GM19328 (cell line): ENCODE data around the gene TRPM2.
"Not testable (repeated sequence)": the region's sequence is repeated elsewhere in the genome, so short reads cannot be mapped to it uniquely, and the experiment has no call there.

Experiments used
- ATAC-seq: cut with Tn5 transposase; IDR thresholded peaks from one replicate; pipeline ENCODE4 v1.9.1; 2021; ENCODE audit warnings: mild to moderate bottlenecking, moderate library complexity; ENCODE audit not compliant: unreplicated experiment

TRPM2 gene

DNA sequence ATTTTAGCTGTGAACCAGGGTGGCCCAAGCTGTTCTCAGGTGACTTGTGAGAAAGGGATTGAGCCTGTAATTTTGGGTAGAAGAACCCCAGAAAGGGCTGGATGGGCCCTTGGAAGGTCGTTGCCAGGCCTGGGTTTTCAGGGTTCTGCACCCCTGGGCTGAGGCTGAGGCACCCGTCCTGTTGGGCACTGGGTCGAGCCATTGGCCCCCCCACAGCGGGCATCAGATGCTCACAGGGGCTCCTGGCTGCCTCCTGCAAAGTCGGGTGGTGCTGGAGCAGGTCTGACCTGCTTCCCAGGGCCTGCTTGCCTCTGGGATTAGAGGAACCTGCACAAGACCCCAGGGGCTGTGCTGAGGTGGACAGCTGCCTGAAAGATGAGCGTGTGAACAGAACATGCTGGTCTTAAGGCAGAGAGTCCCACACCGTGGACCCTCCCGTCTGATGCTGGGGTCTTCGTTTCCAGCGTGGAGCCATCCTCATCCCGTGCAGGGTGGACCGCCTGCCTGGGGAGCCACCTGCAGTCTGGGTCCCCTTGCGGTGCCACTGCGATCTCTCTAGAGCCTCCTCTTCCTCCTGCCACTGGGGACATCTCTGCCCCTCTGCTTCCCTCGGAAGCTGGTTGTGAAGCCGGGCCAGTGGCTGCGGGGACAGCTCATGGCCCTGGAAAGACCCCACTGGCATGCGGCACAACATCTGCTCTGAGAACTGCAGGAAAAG, 1.7 kb upstream of the TRPM2 start:
- ATAC-seq = no peak

GRCh38 chr21:44352253-44352860, 1.1 kb upstream of the TRPM2 start:
- no peak for ATAC-seq

DNA sequence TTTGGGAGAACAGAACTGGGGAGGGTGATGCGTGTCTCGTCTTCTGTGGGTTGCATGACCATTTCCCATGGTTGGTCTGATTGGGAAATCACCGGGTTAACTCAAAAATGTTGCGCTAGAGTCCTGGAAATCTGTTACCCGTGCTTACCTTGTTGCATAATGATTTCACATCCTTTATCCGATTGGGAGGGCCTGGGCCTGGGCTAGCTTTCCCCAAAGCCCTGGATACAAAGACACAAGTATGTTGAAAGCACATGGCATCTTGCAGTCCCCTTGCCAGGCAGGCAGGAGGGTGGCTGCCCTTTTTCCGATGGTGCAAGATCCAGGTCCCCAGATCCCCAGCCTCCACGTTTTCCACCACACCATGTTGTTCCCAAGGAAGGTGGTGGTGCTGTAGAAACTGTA, 582 bp downstream of the TRPM2 start:
- no peak for ATAC-seq

DNA sequence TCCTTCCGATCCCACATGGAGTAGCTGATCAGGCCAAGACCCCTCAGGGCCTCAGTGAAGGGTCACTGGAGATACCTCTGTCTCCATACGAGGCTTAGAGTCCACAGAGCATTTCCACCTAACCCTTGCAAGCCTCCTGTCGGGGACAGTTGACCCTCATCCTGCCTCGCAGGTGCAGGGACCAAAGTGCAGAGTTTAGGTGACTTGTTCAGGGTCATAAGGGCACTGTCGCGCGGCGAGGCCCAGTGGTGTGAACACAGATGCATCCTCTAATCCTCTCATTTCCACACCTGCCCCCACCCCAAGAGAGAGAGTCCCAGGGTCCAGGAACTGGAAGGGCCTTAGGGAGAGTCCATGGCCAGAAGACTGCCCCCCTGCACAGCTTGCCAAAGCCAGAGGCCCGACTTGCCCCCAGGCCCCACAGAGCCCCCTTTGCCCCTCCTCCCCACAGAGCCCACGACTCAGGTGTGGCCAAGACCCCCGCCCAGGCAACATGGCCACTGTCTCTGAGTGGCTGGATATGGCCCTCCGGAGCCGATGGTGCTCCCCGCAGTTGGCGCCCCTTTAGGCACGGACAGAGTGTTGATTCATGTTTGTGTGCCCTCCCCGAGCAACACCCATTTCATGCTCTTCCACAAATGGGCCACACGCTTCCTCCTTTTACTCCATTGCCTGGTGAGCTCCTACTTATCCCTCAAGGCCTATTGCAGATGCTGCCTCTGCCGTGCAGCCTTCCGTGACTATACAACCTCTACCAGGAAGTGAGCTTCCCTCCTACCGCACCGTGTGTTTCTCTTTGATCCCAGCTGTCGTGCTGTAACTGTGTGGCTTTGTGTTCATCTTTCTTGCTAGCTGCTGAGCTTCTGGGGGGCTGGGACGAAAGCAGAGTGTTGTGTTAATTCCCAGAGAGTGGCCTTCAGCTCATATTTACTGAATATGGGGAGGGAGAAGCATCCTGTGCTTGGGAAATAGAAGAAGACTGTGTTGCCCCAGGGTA, 1.7 kb downstream of the TRPM2 start:
- ATAC-seq = no peak

- ATAC-seq = no peak
These were observed 2.7 kb downstream of the TRPM2 start for GRCh38 chr21:44356160-44356559.

DNA sequence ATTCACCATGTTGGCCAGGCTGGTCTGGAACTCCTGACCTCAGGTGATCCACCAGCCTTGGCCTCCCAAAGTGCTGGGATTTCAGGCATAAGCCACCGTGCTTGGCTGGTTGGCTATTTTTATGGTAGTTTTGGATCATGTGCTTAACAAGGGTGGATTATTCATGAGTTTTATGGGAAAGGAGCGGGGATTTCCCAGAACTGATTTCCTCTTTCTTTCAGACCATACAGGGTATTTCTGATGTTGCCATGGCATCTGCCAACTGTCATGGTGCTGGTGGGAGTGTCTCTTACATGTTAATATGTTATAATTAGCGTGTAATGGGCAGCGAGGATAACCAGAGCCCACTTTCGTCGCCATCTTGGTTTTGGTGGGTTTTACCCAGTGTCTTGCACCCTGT, 3.2 kb downstream of the TRPM2 start:
- ATAC-seq = no peak

DNA sequence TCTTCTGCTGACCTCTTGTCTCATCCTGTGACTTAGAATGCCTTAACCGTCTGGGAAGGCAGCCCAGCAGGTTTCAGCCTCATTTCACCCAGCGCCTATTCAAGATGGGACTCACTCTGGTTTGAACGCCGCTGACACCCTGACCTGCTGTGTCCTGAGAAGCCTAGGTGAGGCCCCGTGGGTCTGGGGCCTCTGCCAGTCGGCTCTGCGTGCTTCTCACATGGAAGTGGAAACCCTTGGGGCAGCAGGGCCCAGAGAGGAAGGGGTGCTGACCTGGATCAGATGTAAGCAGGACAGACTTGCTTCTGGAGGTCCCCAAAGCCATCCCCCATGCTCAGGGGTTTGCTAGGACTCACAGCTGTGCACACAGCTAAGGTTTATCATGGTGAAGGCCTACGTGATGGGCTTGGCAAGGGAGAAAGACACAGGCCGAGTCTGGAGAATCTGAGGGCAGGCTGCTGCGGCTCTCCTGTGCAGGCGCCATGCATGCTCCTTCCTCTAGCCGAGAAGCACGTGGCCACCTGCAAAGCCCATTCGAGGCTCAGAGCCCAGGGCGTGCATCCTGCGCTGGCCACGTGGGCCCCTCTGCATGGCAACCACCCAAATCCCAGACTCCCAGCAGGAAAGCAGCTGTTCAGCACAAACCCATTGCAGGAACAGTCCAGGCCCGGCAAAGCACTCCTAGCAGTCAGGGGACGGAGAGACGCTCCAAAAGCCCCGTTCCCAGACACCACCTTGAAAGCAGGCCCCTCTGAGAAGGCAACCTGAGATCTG, 3.8 kb downstream of the TRPM2 start:
- ATAC-seq = no peak

DNA sequence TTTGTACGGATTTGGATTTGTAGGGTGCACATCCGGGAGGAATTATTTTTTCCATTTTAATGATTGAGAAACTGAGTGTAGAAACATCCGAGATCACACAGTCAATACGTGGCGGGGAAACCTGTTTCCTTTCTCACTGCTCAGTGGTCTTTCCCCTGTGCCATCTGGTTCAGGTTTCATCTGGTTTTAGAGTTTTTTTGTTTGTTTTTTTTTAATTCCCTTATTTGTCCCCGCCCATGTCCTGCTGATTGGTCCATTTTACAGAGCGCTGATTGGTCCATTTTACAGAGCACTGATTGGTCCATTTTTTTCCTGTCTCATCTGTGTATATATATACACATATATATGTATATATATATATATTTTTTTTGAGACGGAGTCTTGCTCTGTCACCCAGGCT, 6.0 kb downstream of the TRPM2 start:
- no peak for ATAC-seq

DNA sequence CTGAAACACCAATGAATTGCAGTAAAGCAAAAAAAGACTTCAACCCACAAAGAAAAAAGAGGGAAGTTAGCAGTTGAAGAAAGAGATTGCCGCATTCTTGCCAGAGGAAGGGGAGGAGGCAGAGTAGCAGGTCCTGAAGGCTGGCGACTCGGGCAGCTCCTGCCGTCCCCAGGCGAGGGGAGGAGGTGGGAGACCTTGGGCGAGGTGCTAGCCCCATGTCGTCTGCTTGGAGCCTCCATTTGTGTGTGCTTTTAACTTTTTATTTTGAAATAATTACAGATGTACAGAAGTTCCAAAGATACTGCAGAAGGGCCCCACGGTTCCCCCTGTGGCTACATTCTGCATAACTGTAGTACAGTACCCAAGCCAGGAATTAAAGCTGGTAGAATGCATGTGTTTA, 6.7 kb downstream of the TRPM2 start:
- ATAC-seq = no peak

DNA sequence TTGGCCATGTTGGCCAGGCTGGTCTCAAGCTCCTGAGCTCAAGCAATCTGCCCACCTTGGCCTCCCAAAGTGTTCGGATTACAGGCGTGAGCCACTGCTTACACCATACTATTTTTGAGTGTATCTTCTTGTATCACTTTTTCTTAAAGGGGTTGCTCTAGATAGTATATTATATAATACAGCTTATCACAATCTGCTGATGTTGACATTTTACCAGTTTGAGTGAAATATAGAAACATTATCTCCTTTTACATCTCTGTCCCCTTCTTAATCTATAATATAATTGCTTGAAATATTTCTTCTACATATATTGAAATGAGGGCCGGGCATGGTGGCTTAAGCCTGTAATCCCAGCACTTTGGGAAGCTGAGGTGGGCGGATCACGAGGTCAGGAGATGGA, 8.5 kb downstream of the TRPM2 start:
- not testable (repeated sequence) for ATAC-seq

GRCh38 chr21:44363278-44363677, 9.9 kb downstream of the TRPM2 start:
- ATAC-seq = no peak

DNA sequence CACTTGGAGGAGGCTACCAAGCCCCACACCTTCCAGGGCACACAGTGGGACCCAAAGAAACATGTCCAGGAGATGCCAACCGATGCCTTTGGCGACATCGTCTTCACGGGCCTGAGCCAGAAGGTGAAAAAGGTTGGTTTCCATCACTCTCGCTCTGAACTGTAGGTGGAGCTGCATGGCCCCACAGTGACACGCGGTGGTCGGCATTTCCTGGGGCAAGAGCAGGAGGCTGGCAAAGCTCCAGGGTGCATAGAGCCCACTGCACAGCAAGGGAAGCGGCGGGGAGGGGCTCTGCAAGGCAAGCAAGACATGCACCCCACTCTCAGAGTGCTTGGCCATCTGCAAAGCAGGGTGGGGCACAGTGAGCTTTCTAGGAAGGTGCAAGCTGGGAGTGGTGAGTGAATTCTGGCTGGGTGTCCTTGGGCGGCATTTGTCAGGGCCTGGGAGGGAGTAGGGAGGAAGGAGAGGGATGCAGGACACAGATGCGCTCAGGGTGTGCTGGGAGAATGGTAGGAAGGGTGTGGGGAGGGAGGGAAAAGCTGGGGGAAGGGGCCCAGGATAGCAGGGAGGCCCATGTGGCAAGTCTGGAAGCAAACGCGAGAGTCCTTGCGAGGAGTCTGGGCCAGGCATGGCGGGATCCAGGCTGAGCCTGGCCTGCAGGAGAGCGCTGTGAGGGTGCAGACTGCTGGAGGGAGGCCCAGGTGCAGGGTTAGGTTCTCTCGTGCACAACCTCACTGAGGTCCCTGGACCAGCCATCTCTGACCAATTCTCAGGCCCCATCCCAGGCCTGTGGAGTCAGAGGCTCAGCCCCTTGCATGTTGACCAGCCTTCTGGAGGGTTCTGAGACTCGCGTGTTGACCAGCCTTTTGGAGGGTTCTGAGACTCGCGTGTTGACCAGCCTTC, 11.0 kb downstream of the TRPM2 start:
- no peak for ATAC-seq

- no peak for ATAC-seq
These were observed 12.0 kb downstream of the TRPM2 start for GRCh38 chr21:44365251-44365966.

DNA sequence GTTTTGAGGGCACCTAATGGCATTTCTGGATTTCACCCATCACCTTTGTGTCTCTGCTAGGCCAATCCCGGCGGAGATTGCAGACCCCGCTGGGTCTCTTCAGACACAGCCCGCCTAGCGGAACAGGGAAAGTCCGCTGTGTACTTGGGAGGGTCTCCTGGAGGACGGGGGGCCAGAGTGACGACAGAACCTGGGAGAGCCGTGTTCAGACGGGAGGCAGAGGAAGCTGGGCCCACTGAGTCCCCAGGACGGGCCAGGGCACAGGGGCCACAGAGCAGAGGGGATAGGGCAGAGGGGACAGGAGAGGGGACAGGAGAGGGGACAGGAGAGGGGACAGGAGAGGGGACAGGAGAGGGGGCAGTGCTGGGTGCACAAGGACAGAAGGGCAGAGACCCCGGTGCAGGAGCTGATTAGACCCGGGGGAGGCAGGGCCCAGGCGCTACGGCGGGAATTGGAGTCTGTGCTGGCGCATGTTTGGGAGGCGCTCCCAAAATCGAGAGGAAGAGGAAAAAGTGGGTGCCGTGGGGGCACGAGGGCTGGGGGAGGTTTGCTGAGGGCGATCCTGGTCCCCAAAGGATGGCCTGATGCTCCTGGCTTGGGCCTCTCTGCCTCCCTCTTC, 12.7 kb downstream of the TRPM2 start:
- ATAC-seq = no peak

GRCh38 chr21:44366586-44367211, 13.3 kb downstream of the TRPM2 start:
- no peak for ATAC-seq

GRCh38 chr21:44368711-44369446, 15.5 kb downstream of the TRPM2 start:
- ATAC-seq = no peak

DNA sequence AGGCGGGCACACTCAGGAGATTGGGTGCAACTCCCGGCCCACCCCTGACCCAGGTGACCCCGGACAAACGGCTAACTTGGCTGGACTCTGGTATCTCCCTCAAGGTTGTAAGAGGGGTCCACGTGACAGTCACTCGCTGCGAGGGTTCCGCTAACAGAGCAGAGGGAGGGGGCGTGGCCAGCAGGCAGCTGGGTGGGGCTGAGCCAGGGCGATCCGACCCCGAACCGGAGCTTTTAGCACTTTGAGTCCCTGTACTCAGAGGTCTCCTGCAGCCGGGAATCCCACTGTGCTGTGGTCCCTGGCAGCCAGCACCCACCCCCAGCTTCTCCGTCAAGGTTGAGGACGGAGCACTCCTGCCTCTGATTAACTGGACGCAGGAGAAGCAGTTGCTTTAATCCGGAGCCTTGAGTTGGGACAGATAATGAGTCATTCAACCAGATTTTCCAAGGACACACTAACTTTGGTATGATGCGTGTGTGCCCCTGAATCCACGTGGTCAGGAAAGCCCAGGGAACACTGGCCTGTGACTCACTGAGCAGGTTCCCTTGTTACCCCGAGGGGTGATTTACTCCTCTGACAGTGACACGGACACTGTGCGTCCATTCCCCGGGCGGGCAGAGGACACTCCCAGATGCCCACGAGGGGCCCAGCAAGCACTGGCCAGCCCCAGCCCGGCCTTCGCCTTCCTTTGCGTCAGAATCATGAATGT, 16.8 kb downstream of the TRPM2 start:
- no peak for ATAC-seq
